CD4-positive, alpha-beta T cell treated with Interleukin-17A for 1 hour (primary cell): ENCODE results near the gene POLD1.
"Not testable (repeated sequence)": the region's sequence is repeated elsewhere in the genome, so short reads cannot be mapped to it uniquely, and the experiment has no call there.

Experiments
- DNase-seq: peaks from one replicate; pipeline ENCODE4 v3.0.0-alpha.2; 2020

Gene POLD1

DNA sequence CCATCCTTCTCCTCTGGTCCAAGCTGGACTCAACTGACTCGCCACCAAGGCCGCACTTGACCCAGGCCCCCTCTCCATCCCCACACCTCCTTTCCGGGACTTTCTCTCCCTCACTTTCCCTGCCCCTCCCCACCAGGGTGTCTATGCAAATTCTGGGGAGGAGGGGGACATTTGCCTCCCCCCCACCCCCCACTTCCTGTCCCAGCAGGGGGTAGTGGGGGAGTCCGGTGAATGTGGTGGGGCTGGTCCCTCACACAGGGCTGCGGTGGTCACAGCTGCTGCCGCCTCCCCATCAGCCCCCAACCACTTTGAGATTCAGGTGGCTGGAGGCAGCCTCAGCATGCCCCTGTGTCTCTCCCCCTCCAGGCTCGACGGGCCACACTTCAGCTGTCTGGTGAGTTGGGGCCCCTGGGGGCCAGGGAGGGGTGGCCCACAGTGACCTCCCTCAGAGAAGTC lies 35.5 kb downstream of the POLD1 start:
- no peak for DNase-seq

DNA sequence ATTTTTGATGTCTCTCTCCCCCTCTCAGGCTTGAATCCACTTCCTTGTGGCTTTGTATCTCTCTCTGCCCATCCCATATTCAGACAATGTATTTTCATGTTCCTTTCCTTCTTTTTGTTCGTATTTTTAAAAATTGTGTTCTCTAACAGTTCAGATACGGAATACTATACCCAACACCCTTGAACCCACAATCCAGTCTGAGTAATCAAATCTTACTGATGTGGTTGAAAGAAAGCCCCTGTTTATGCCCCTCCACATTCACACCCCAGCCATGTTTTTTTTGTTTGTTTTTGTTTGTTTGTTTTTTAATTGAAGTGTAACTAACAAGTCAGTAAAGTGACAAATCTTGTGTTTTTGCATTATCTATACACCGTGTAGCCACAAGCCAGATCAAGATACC lies 36.0 kb downstream of the POLD1 start:
- no peak for DNase-seq

DNA sequence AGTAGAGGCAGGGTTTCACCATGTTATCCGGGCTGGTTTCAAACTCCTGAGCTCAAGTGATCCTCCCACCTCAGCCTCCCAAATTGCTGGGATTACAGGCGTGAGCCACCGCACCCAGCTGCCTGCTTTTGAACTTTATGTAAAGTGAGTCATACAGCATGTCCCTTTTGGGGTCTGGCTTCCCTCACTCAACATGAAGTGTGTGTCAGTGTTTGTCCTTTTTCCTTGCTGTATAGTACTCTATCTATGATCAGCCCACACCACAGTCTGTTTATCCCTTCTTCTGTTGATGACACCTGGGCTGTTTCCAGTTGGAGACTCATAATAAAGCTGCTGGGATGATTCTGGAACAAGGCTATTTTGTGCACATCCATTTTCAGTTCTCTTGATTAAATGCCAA lies 36.7 kb downstream of the POLD1 start:
- no peak for DNase-seq

DNA sequence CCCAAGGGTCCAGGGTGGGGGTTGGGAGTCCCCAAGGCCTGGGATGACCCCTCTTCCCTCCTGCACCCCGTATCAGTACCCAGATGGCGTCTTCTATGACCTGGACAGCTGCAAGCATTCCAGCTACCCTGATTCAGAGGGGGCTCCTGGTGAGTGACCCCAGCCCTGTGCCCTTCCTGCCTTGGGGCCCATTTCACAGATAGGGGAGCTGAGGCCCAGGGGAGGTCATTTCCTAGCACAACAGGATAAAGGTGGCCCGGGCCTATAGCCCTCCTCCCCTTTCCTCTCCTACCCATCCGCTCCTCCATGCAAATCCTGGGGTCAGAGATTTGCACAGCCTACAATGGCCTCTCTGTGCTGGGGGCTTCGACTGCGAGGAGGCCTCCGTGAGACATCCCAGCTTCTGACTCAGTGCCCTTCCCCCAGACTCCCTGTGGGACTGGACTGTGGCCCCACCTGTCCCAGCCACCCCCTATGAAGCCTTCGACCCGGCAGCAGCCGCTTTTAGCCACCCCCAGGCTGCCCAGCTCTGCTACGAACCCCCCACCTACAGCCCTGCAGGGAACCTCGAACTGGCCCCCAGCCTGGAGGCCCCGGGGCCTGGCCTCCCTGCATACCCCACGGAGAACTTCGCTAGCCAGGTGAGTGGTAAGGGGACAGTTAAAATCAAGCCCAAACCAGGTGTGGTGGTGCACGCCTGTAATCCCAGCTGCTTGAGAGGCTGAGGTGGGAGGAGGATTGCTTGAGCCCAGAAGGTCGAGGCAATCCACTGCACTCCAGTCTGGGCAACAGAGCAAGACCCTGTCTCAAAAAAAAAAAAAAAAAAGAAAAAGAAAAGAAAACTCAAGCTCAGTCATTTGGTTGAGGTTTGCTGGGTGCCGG lies 38.5 kb downstream of the POLD1 start:
- DNase-seq = no peak

DNA sequence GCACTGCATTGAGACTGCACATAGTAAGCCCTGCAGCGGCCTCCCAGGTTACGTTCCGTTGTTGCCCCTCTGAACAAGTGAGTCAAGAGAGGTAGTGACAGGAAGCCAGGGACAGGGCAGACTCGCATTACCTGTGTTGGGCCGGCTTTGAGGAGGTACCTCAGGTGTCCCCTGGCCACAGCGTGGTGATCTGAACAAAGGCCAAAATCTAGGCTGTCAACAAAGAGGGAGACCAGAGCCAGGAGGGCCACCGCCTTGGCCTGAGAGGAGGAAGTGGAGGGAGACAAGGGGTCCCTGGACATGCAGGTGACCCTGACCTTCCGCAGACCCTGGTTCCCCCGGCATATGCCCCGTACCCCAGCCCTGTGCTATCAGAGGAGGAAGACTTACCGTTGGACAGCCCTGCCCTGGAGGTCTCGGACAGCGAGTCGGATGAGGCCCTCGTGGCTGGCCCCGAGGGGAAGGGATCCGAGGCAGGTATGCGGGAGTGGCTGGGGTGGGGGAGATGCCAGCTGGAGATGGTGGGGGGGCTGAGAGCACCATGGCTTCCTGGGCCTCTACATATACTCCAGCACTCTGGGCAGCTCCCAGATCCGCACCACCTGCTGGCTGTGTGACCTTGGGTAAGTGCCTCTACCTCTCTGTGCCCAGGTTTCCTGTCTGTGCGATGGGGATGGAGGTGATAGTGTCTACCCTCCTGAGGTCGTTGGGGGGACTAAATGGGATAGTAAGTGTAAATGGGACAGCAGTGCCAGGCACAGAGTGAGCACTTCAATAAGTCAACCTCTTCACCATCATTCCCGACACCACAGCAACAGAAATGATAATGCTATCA lies 39.3 kb downstream of the POLD1 start:
- no peak for DNase-seq

DNA sequence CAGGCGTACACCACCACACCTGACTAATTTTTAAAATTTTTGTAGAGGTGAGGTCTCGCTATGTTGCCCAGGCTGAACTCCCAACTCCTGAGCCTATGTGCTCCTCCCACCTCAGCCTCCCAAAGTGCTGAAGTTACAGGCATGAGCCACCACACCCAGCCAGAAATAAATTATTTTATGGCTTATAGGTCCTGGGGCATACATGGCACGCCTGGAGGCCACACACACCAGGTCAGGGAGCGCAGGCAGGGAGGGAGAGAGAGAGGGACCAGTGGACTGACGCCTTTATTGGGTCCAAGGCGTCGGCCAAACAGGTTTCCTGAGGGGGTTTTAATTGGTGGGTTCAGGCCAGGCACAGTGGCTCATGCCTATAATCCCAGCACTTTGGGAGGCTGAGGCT lies 41.4 kb downstream of the POLD1 start:
- no peak for DNase-seq

DNA sequence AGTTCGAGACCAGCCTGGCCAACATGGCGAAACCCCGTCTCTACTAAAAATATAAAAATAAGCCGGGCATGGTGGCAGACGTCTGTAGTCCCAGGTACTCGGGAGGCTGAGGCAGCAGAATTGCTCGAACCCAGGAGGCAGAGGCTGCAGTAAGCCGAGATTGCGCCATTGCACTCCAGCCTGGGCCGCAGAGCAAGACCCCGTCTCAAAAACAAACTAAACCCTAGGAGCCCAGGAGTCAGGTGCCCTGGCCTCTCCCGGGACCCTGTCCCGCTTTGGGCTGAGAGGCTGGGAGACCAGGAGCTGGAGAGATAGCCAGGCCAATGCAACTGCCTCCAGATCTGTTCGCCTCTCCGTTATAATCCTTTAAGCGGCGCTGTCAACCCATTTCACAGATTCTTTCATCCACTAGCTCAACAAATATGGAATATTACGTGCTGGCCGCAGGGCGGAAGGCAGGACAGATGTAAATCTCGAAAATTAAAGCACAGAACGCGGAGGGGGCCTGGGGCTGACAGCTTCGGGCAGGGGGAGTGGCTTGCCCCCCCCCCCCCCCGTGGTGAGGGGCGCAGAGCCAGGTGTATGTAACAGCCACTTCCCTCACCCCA lies 43.3 kb downstream of the POLD1 start:
- DNase-seq = no peak

DNA sequence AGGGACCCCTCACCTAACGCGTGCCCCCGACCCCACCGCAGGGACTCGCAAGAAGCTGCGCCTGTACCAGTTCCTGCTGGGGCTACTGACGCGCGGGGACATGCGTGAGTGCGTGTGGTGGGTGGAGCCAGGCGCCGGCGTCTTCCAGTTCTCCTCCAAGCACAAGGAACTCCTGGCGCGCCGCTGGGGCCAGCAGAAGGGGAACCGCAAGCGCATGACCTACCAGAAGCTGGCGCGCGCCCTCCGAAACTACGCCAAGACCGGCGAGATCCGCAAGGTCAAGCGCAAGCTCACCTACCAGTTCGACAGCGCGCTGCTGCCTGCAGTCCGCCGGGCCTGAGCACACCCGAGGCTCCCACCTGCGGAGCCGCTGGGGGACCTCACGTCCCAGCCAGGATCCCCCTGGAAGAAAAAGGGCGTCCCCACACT lies 43.9 kb downstream of the POLD1 start:
- peak; percentile 49 for DNase-seq

DNA sequence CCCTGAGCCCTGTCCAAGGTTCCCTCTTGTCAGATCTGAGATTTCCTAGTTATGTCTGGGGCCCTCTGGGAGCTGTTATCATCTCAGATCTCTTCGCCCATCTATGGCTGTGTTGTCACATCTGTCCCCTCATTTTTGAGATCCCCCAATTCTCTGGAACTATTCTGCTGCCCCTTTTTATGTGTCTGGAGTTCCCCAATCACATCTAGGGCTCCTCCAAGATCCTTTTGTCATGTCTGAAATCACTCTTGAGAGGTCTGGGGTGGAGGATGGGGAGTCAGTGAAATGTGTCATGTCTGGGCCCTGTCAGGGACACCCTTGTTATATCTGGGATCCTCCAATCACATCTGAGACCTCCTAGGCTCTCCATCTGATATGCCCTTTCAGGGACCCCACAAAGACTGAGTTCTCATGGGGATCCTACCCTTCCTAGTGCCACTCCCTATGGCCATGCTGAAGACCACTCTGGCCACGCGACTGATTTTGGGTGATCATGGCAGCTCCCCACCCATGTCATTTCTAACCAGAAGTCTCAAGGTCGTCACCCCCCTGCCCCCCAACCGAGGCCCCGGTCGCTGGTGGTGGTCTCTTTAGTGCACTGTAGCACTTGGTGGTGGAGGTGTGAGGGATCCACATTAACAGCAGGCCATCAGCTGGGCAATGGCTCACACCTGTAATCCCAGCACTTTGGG lies 44.8 kb downstream of the POLD1 start:
- DNase-seq = no peak

DNA sequence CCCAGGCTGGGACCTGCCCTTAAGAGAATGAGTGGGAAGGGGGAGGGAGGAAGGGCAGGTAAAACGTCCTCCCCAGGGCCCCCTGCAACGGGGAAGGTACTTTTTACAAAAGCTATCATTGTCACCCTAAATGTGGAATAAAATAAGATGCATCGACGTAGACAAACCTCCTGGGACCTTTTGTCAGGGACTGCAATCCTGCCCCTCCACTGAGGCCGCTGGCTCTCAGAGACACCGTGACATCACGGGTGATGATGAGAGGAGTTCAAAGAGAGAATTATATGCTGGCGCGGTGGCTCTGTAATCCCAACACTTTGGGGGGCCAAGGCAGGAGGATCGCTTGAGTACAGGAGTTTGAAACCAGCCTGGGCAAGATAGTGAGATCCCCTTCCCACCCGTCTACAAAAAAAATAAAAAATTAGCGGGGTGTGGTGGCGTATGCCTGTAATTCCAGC lies 46.8 kb downstream of the POLD1 start:
- DNase-seq = no peak

DNA sequence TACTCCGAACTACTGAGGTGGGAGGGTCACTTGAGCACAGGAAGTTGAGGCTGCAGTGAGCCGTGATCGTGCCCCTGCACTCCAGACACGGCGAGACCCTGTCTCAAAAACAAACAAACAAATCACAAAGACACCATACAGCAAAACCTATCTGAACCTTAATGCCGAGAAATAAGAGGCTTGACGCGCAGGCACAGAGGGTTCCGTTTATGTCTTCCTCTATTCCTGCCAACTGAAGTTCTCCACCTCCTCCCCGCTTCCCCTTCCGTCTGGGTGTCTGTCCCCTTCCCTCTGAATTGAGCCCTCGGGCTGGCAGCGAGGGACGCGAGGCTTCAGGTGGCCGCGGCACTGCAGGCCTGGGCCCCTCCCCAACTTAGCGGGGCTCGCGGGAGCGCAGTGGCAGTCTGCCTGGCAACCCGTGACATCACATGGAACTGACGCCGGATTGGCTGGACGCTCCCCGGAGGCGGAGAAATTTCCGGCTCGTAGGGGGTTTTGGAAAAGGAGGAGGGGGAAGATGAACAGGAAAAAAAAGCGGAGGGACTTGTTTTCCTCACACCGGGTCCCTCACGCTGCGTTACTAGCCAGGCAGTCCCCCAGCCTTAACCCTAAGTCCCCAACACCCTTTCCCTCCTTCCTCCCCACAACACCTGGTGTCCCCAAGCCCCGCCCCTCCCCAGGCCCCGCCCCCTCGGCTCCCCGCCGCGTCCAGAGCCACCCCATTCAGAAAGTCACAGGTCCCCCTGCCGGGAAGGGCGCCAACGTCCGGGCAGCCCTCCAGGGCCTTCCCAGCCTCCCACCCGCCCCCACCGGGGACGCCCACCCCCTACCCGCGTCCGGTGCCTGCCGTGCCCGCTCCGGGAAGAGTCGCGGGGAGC lies 47.4 kb downstream of the POLD1 start:
- peak; percentile 92 for DNase-seq

DNA sequence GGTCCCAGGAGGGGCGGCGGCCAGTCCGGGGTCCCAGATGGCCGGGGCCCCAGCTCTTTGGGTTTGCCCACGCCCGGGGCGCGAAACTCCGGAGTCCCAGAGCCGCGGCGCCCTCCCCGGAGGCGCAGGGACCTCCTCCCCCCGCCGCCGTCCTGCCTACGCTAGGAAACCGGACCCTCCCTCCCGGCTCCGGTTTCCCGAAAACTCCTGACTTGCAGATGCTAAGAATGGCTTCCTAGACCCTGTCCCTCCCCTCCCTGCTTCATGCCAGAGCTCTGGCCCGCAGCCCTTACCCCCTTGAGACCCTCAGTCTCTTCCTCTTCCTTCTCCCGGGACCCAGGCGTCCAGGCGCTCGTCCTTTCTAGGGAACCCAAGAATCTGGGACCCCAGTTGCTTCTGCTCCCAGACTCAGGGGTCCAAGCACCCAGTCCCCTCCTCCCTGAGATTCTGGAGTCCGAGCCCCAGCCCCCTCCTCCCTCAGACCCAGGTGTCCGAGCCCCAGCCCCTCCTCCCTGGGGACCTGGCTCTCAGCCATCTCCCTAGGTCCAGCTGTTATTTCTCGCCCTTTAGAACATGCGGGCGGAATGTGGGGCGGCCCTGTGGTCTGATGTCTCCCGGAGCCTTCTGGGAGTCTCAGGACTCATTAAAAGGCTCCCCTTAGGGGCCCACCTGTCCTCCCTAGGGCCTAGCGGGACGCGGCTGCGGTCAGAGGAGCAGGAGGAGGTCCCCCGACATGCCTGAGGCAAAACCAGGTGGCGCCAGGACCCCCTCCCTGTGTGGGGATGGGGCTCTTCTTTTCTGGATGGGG lies 48.3 kb downstream of the POLD1 start, which contains the start of gene MYBPC2:
TSS of gene MYBPC2 (plus strand) at position 672 of the 808 bp plus-strand sequence. CDS start at position 734, 62 bp downstream.
- DNase-seq = no peak

DNA sequence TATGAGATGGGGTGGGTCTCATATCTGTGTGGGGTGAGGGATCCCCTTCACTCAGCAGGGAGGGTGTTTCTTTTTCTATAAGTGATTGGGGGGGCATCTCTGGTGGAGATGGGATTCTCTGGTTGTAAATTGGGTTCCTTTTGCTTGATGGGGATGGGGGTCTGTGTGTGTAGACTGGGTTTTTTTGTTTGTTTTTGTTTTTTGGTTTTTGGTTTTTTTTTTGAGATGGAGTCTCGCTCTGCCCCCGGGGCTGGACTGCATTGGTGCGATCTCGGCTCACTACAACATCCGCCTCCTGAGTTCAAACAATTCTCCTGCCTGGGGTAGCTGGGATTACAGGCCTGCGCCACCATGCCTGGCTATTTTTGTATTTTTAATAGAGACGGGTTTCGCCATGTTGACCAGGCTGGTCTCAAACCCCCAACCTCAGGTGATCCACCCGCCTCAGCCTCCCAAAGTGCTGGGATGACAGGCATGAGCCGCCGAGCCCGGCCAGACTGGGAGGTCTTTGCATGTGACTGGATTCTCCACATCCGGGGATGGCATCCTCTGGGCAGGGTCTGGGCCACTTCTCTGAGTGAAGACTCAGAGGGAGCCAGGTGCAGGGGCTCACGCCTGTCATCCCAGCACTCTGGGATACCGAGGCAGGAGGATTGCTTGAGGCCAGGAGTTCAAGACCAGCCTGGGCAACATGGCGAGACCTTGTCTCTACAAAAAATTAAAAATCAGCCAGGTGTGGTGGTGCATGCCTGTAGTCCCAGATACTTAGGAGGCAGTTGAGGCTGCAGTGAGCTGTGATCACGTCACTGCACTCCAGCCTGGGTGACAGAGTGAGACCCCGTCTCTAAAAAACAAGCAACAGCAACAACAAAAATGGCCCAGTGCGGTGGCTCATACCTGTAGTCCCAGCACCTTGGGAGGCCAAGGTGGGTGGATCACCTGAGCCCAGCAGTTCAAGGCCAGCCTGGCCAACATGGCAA lies 49.3 kb downstream of the POLD1 start:
- no peak for DNase-seq

DNA sequence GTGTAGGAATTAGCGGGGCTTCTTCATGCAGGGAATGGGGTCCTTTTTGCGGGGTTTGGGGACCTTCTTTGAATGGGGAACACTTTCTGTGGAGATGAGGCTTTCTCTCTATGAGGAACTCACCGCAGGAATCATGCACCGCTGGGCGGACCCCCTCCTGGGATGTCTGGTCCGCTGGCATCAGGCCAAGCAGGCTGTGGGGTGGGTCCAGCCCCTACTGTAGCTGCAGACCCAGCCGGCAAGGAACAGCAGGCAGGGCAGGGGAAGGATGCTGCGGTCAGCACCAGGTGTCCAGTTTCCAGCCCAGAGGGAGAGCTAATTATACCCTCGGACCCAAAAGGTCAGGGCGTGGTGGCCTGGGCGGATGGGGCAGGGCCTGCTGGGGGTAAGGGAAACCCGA lies 50.4 kb downstream of the POLD1 start:
- DNase-seq = no peak

DNA sequence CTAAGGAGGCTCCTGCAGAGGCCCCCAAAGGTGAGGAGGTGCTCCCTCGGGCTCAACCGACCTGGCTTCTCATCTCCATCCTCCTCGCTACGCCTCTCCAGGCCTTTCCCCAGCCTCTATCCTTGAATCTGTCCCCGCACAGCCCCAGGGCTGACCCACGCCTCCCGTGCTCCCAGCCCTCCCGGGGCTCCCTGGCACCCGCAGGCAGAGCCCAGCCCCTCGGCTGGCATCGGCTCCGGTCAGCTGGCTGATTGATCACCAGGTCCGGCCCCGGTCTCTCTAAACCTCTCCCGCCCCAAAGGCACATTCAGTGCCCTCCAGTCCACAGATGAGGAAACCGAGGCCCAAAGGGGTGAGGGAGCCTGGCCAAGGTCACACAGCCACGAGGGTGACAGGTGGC lies 51.1 kb downstream of the POLD1 start:
- DNase-seq = no peak

DNA sequence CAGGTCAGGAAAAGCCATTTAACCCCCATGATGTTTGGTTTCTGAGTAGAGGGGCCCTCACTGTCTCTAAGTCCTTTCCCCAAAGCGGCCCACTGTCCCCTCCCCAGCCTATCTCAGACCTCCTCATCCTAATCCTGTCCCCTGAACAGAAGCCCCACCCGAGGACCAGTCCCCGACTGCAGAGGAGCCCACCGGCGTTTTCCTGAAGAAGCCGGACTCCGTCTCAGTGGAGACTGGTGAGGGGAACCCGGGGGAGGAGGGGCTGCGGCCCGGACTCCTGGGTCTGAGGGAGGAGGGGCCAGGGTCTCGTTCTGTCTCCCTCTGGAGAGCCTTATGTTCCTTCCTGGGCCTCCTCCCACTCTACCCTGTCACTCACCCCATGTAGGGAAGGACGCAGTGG lies 51.5 kb downstream of the POLD1 start:
- DNase-seq = no peak

DNA sequence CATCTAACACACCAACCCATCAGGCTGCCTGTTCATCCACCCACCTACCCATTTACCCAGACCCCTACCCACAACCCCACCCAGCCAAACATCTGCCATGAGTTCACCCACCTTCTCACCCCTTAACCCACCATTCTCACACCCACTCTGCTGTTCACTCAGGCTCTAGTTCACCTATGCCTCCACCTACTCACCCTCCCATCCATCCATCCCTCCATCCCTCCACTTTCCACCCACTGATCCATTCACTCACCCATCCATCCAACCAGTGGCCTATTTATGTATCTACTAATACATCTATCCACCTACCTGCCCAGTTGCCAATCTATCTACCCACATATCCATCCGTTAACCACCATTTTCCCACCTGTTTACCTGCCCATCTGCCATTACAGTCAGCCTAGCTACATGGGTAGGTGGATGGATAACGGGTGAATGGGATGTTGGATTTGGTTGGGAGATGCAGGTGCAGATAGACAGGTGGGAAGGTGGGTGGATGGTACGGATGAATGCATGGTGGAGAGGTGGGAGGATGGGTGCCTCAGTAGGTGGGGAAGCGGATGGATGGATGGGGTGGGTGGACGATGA lies 53.8 kb downstream of the POLD1 start:
- no peak for DNase-seq

DNA sequence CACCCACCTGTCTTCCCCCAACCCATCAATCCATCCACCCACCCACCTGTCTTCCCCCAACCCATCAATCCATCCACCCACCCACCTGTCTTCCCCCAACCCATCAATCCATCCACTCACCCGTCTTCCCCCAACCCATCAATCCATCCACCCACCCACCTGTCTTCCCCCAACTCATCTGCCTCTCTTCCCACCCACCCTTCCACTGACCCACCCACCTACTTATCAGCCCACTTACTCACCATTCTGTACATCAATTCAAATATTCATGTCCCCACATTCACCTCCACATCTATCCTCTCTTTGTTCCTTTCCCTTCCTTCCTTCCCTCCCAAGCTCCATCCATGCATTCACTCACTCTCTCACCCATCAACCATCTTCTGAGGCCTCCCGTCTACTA lies 55.0 kb downstream of the POLD1 start:
- DNase-seq = not testable (repeated sequence)

DNA sequence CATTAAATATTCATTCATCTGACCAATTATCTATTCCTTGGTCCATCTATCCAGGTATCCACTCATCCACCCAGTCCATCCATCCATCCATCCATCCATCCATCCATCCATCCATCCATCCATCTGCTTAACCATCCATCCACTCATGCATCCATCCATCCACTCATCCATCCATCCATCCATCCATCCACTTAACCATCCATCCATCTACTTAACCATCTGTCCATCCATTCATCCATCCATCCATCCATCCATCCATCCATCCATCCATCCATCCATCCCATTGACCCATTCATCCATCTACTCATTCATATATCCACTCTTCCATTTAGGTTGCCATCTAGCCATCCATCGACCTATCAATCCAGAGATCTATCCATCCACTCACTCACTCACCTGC lies 59.9 kb downstream of the POLD1 start:
- no peak for DNase-seq
